HepG2 (cell line): ENCODE measurements around the gene LAMP1. TPM values are rescaled to one million over a fixed set of nuclear protein-coding genes. Genes with fewer than 3 reads are reported as not detected.

Experiments
- ATAC-seq: fragments of 200-7000 bp; cut with Tn5 transposase; 3 replicates; pipeline ENCODE4 v1.9.1; 2020; ENCODE audit warnings: mild to moderate bottlenecking, moderate library complexity
- BruUV-seq: library from RNA; stranded (reverse); fragments of 400-500 nt; replicated peaks from 2 replicates; lab custom pipeline; 2021; lab: Mats Ljungman, UMichigan
- CTCF ChIA-PET: fragments of 300-600 bp; formaldehyde crosslinking; extraction: SDS; loops from one replicate; lab custom pipeline; 2021; ENCODE audit warnings: low total read pairs, inconsistent platforms, low intra/inter-chr PET ratio; lab: Yijun Ruan, JAX
- POLR2A ChIA-PET: fragments of 350-600 bp; sonication (Branson Sonifier 250); formaldehyde crosslinking; loops from one replicate; lab custom pipeline; 2020; ENCODE audit warnings: antibody characterized with exemption, inconsistent platforms; lab: Yijun Ruan, JAX
- DNase-seq: peaks from one replicate; pipeline ENCODE4 v3.0.0-alpha.2; 2015; ENCODE audit warnings: low spot score
- FAIRE-seq: peaks from 3 replicates; lab custom pipeline; 2011; peaks lifted over from hg19 to GRCh38; lab: Jason Lieb, UNC
- H2AFZ ChIP-seq: one replicate; pipeline ENCODE4 v1.6.1; 2011; ENCODE audit warnings: low read length, inconsistent platforms
- H3K27ac ChIP-seq: fragments of 300-600 bp; 3 replicates; pipeline ENCODE4 v1.8.0; 2011; ENCODE audit warnings: mixed run types, mild to moderate bottlenecking, mixed read lengths, low read length, inconsistent platforms; ENCODE audit not compliant: insufficient read depth; ENCODE audit errors: extremely low read length
- H3K27me3 ChIP-seq, 2 experiments: fragments of 200-600 bp in 1 of 2; 2 replicates in 1 of 2; 3 replicates in 1 of 2; pipeline versions ENCODE4 v1.6.0 to v1.8.0; 2011; ENCODE audit warnings: low read length in 2 of 2, mild to moderate bottlenecking in 2 of 2, moderate library complexity in 2 of 2, inconsistent platforms in 1 of 2; ENCODE audit not compliant: insufficient read depth in 2 of 2, control insufficient read depth in 1 of 2
- H3K36me3 ChIP-seq, 2 experiments: fragments of 200-600 bp in 1 of 2; replicated peaks in 1 of 2; 2 replicates in 1 of 2; 3 replicates in 1 of 2; pipeline versions ENCODE4 v1.5.1 to v1.8.0; 2011; ENCODE audit warnings: low read length in 2 of 2, inconsistent platforms in 1 of 2; ENCODE audit not compliant: insufficient read depth in 2 of 2, control insufficient read depth in 1 of 2
- H3K4me1 ChIP-seq: 2 replicates; pipeline ENCODE4 v1.5.1; 2012; ENCODE audit warnings: low read length, inconsistent platforms; ENCODE audit not compliant: insufficient read depth
- H3K4me2 ChIP-seq: 2 replicates; pipeline ENCODE4 v1.6.0; 2011; ENCODE audit warnings: low read depth, low read length, inconsistent platforms
- H3K4me3 ChIP-seq, 3 experiments: fragments of 200-600 bp in 1 of 3; sonication (generic), shearing (Covaris generic) in 1 of 3; replicated peaks in 1 of 3; 2 replicates each; pipeline ENCODE4 v1.5.1; 2011 to 2016; ENCODE audit warnings: low read length in 3 of 3, inconsistent platforms in 2 of 3, low read depth in 2 of 3, mild to moderate bottlenecking in 2 of 3, control low read depth in 1 of 3, mixed read lengths in 1 of 3; ENCODE audit not compliant: insufficient read depth in 1 of 3
- H3K79me2 ChIP-seq: one replicate; pipeline ENCODE4 v1.6.1; 2011; ENCODE audit warnings: low read length, inconsistent platforms; ENCODE audit not compliant: insufficient read depth
- H3K9ac ChIP-seq: 2 replicates; pipeline ENCODE4 v1.6.0; 2011; ENCODE audit warnings: mild to moderate bottlenecking, low read depth, low read length, inconsistent platforms; ENCODE audit not compliant: insufficient read depth
- H3K9me3 ChIP-seq: 2 replicates; pipeline ENCODE4 v1.5.1; 2012; ENCODE audit warnings: mild to moderate bottlenecking, low read length
- H4K20me1 ChIP-seq: 2 replicates; pipeline ENCODE4 v1.6.0; 2011; ENCODE audit warnings: inconsistent platforms, mild to moderate bottlenecking, low read length, moderate library complexity; ENCODE audit not compliant: insufficient read depth
- AGO2 ChIP-seq: fragments of 200-400 bp; formaldehyde crosslinking; optimal IDR thresholded peaks from 2 replicates; pipeline ENCODE3; 2017; ENCODE audit warnings: mild to moderate bottlenecking, low read depth, low read length, moderate library complexity
- AKAP8 ChIP-seq: sonication (generic); formaldehyde crosslinking; IDR thresholded peaks from 2 replicates; pipeline ENCODE4 v1.5.1; 2020; ENCODE audit warnings: mild to moderate bottlenecking, missing genetic modification reagents
- CTCF ChIP-seq: sonication (generic); formaldehyde crosslinking; IDR thresholded peaks from 2 replicates; pipeline ENCODE4 v1.5.0; 2020; ENCODE audit warnings: mild to moderate bottlenecking, missing genetic modification reagents, moderate library complexity
- E2F1 ChIP-seq: sonication (generic); formaldehyde crosslinking; IDR thresholded peaks from 2 replicates; pipeline ENCODE4 v1.5.0; 2020; ENCODE audit warnings: missing genetic modification reagents
- POLR2A ChIP-seq, 2 experiments: IDR thresholded peaks; 2 replicates each; pipeline ENCODE4 v1.6.1; 2011; ENCODE audit warnings: low read depth in 2 of 2, low read length in 2 of 2, mild to moderate bottlenecking in 1 of 2, moderate library complexity in 1 of 2; ENCODE audit not compliant: insufficient read depth in 1 of 2
- RAD21 ChIP-seq: fragments of 450-650 bp; formaldehyde crosslinking; IDR thresholded peaks from 2 replicates; pipeline ENCODE4 v1.5.0; 2020; ENCODE audit warnings: mild to moderate bottlenecking
- RBFOX2 ChIP-seq: fragments of 200-400 bp; formaldehyde crosslinking; IDR thresholded peaks from 2 replicates; pipeline ENCODE4 v1.6.1; 2017; ENCODE audit warnings: low read depth, mild to moderate bottlenecking, low read length
- STAG1 ChIP-seq: sonication (generic); formaldehyde crosslinking; IDR thresholded peaks from 2 replicates; pipeline ENCODE4 v1.4.0; 2020; ENCODE audit warnings: missing genetic modification reagents
- WGBS: methylation state at CpG from one replicate; pipeline ENCODE4 v1.1.6; 2017; ENCODE audit warnings: low lambda C conversion rate; 5-methylcytosine and 5-hydroxymethylcytosine counted together
- in situ Hi-C: cut with HindIII; loops from 2 replicates; pipeline ENCODE4 v1.10.0; 2017; ENCODE audit warnings: low pct_unique_long_range_greater_than_20kb; ENCODE audit not compliant: extremely low pct_ligation_motif_present
- intact Hi-C: fragments of 100-400 bp; cut with micrococcal nuclease; formaldehyde crosslinking; loops from one replicate; pipeline ENCODE4 v1.10.0; 2022; ENCODE audit not compliant: unreplicated experiment
- polyA plus RNA-seq, 8 experiments: library from polyadenylated mRNA; depleted of rRNA in 3 of 8; stranded (reverse) in 7 of 8; unstranded in 1 of 8; fragments of >200 nt; fragmentation: Illumina TruSeq in 4 of 8; extraction: Trizol in 4 of 8; gene quantifications; 2 replicates each; pipeline versions ENCODE4 v1.2.1 to v1.2.3, GENCODE V29; 2011 to 2016; ENCODE audit warnings: low read depth in 4 of 8, missing spikeins in 1 of 8, mixed read lengths in 1 of 8; ENCODE audit not compliant: insufficient read depth in 1 of 8
- total RNA-seq, 5 experiments: library from RNA; depleted of rRNA; stranded (reverse); fragments of >200 nt; fragmentation: Illumina TruSeq; extraction: Trizol; gene quantifications; 2 replicates each; pipeline ENCODE4 v1.2.3, GENCODE V29; 2016; ENCODE audit warnings: low read depth in 1 of 5

The LAMP1 gene
- total and polyA plus RNA-seq, 2 of the 13 experiments (the other 11 are each of a cell fraction or from before 2014, with no cell fraction given): 103 to 112 TPM

- WGBS: 95% methylated on average over 23 of the region's 32 CpGs
- BruUV-seq: no TSS peak
- no peaks in the 10 kb centered on the region for H3K27me3 ChIP-seq
- 0 out of 2 replicates have a peak, but pooled peaks cover 4% of the 10 kb centered on the region for H4K20me1 ChIP-seq
- ChIA-PET POLR2A (interaction anchor here (0.9 kb wide), 1 partner anchor 46 kb away, joined by 3 read pairs; no protein-coding TSS in a partner anchor), CTCF (interaction anchor here (1.2 kb wide), 1 partner anchor 43 kb away, joined by 4 read pairs; no protein-coding TSS in a partner anchor)
- no peak overlapping the region for H3K27ac ChIP-seq
- H3K79me2 ChIP-seq: no peaks in the 10 kb centered on the region
- intact Hi-C loops (no loop called here), in situ Hi-C loops (no loop called here)
- H3K4me1 ChIP-seq: no peaks in the 10 kb centered on the region
- no peak overlapping the region for H3K4me3 ChIP-seq
- peaks cover 23 to 60% of the 10 kb centered on the region in 2 experiments for H3K36me3 ChIP-seq
- no peak overlapping the region for H2AFZ ChIP-seq
- TF ChIP-seq RBFOX2 (peak; percentile 28; the same call in 1 of the 2 replicates), AKAP8 (no peak), AGO2 (peak; percentile 56), CTCF (CRISPR knock-in tag) (peak; percentile 36; the same call in 1 of the 2 replicates), E2F1 (CRISPR knock-in tag) (no peak), RAD21 (CRISPR knock-in tag) (0 out of 2 replicates have a peak, but pooled peaks have one; percentile 27), STAG1 (peak; percentile 43), POLR2A (IDR thresholded peaks at IDR 0.05; ENCODE audit: insufficient read depth in 1 of 2, low read depth in 2 of 2, low read length in 2 of 2) (0 out of 4 replicates have a peak, but pooled peaks of 1 of the 2 experiments have one; percentile 4)
- H3K9ac ChIP-seq: no peak overlapping the region
- ATAC-seq: peak; percentile 63
- no peak overlapping the region for H3K4me2 ChIP-seq
- no peaks in the 10 kb centered on the region for H3K9me3 ChIP-seq
- no peak for FAIRE-seq
- peak; percentile 20 for DNase-seq
These were observed 53.3 kb downstream of the LAMP1 start for GRCh38 chr13:113350065-113350937.
